ENCODE measurements around the gene ELMO1.

DNA sequence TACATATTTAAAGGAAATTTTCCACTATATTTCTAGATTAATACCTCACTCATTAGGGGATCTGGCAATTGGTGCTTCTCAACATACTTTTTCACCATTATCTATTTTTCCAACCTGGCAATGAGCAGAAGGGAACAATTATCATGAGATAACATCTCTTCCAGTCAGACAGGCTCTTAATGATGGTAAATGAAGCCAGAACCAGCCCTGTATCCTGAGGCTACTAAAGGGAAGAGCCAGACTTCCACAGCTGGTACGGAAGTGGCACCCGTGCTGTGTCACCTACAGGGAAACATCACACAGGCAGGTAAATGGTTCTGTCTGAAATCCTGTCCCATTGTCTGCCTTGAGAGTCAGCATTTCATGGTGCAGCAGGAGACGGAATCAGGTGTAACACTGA is 75.9 kb downstream of the ELMO1 start:
- TF ChIP-seq, protein P1, sequence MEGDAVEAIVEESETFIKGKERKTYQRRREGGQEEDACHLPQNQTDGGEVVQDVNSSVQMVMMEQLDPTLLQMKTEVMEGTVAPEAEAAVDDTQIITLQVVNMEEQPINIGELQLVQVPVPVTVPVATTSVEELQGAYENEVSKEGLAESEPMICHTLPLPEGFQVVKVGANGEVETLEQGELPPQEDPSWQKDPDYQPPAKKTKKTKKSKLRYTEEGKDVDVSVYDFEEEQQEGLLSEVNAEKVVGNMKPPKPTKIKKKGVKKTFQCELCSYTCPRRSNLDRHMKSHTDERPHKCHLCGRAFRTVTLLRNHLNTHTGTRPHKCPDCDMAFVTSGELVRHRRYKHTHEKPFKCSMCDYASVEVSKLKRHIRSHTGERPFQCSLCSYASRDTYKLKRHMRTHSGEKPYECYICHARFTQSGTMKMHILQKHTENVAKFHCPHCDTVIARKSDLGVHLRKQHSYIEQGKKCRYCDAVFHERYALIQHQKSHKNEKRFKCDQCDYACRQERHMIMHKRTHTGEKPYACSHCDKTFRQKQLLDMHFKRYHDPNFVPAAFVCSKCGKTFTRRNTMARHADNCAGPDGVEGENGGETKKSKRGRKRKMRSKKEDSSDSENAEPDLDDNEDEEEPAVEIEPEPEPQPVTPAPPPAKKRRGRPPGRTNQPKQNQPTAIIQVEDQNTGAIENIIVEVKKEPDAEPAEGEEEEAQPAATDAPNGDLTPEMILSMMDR (conservative IDR thresholded peaks at IDR 0.05; ENCODE audit: low read depth, low read length): no peak
- TF ChIP-seq EZH2 (IDR thresholded peaks at IDR 0.05; ENCODE audit: low read length, unreplicated experiment): no peak
- no peak for TF ChIP-seq EZH2phosphoT487 (IDR thresholded peaks at IDR 0.05; ENCODE audit: borderline replicate concordance, low read length)
